Stimulated activated CD8-positive, alpha-beta memory T cell treated with anti-CD3 and anti-CD28 coated beads, Interleukin-7, amount 100 ng/mL, for 1 hour (primary cell): ENCODE data around the gene NDFIP2.

ENCODE experiments used
- DNase-seq, 2 donors: peaks; one replicate each; pipeline ENCODE4 v3.0.0-alpha.2; 2020; ENCODE audit warnings: low read depth in 2 of 2

NDFIP2 gene

GRCh38 chr13:79459906-79460305 lies 21.0 kb upstream of the NDFIP2 start:
- no peak for DNase-seq

- no peak for DNase-seq
These were observed 18.1 kb upstream of the NDFIP2 start for GRCh38 chr13:79462895-79463294.

GRCh38 chr13:79463604-79464003 lies 17.4 kb upstream of the NDFIP2 start:
- DNase-seq = no peak

GRCh38 chr13:79466872-79467271 lies 14.1 kb upstream of the NDFIP2 start:
- DNase-seq = no peak

GRCh38 chr13:79468402-79468801 lies 12.6 kb upstream of the NDFIP2 start:
- DNase-seq = no peak

GRCh38 chr13:79468819-79469218 lies 12.1 kb upstream of the NDFIP2 start:
- no peak for DNase-seq

GRCh38 chr13:79469608-79470007 lies 11.3 kb upstream of the NDFIP2 start:
- no peak for DNase-seq

GRCh38 chr13:79470666-79471065 lies 10.3 kb upstream of the NDFIP2 start:
- DNase-seq = no peak

GRCh38 chr13:79475569-79475968 lies 5.4 kb upstream of the NDFIP2 start:
- DNase-seq = no peak

- no peak for DNase-seq
These were observed 3.0 kb upstream of the NDFIP2 start for GRCh38 chr13:79477968-79478367.

- DNase-seq = no peak
These were observed 1.1 kb upstream of the NDFIP2 start for GRCh38 chr13:79479882-79480281.

- peak; percentile 9 to 10 for DNase-seq
These were observed 714 bp downstream of the NDFIP2 start for GRCh38 chr13:79481685-79482052.

GRCh38 chr13:79482281-79482970 lies 1.5 kb downstream of the NDFIP2 start:
- no peak for DNase-seq

GRCh38 chr13:79483086-79483706 lies 2.2 kb downstream of the NDFIP2 start:
- DNase-seq = no peak

GRCh38 chr13:79485014-79485811 lies 4.3 kb downstream of the NDFIP2 start:
- no peak for DNase-seq

- DNase-seq = no peak
These were observed 5.7 kb downstream of the NDFIP2 start for GRCh38 chr13:79486433-79487188.

- no peak for DNase-seq
These were observed 9.4 kb downstream of the NDFIP2 start for GRCh38 chr13:79490326-79490725.

- no peak for DNase-seq
These were observed 9.9 kb downstream of the NDFIP2 start for GRCh38 chr13:79490824-79491223.

- DNase-seq = no peak
These were observed 10.8 kb downstream of the NDFIP2 start for GRCh38 chr13:79491715-79492114.

GRCh38 chr13:79492313-79492798 lies 11.4 kb downstream of the NDFIP2 start:
- DNase-seq = no peak

- DNase-seq = no peak
These were observed 12.1 kb downstream of the NDFIP2 start for GRCh38 chr13:79492918-79493594.
